ENCODE results near the gene LRRC75A. TPM values are rescaled to one million over a fixed set of nuclear protein-coding genes. Genes with fewer than 3 reads are reported as not detected.
"Not testable (repeated sequence)": the region's sequence is repeated elsewhere in the genome, so short reads cannot be mapped to it uniquely, and the experiment has no call there.

Gene LRRC75A
- total RNA-seq, 1 donor from 2014 or later = 0.08 TPM

GRCh38 chr17:16395887-16396286, 96.1 kb downstream of the LRRC75A start:
- ATAC-seq = not testable (repeated sequence)

DNA sequence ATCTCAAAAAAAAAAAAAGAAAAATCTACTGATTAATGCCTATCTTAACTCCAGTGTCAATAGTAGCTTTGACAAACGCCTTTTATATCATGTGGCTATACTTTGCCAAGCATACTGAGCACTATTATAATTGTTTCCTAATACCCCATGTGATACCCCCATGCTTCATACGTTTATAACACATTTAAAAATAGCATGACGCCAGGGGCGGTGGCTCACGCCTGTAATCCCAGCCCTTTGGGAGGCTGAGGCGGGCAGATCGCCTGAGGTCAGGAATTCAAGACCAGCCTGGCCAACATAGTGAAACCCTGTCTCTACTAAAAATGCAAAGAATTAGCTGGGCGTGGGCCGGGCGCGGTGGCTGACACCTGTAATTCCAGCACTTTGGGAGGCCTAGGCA, 99.5 kb downstream of the LRRC75A start:
- ATAC-seq = not testable (repeated sequence)

Other genes with a start within 250 kb of the LRRC75A start
- gene CENPV, start 138.7 kb downstream of the LRRC75A start, total RNA-seq = 1.2 TPM
- gene UBB, start 111.1 kb downstream of the LRRC75A start, total RNA-seq = 475 TPM
- gene TRPV2, start 76.6 kb downstream of the LRRC75A start, total RNA-seq = 2.7 TPM
- gene ZNF287, start 77.0 kb upstream of the LRRC75A start, total RNA-seq = 1.9 TPM
- gene ZNF624, start 161.7 kb upstream of the LRRC75A start, total RNA-seq = 2.7 TPM
- 1.4 TPM for gene CCDC144A, start 198.0 kb upstream of the LRRC75A start, total RNA-seq

Data from esophagus mucosa (tissue), 1 donor.